CD8-positive, alpha-beta memory T cell (primary cell): ENCODE measurements around the gene RGS6. TPM values are rescaled to one million over a fixed set of nuclear protein-coding genes. Genes with fewer than 3 reads are reported as not detected.
"Not testable (repeated sequence)": the region's sequence is repeated elsewhere in the genome, so short reads cannot be mapped to it uniquely, and the experiment has no call there.

ENCODE experiments used
- CTCF ChIA-PET: fragments of 350-600 bp; sonication (Branson Sonifier 250); formaldehyde crosslinking; loops from one replicate; lab custom pipeline; 2021; ENCODE audit warnings: antibody characterized with exemption; lab: Charles Lee
- POLR2A ChIA-PET: fragments of 350-600 bp; sonication (Branson Sonifier 250); formaldehyde crosslinking; loops from one replicate; lab custom pipeline; 2021; ENCODE audit warnings: antibody characterized with exemption; lab: Charles Lee
- DNase-seq, 5 donors: peaks; one replicate each; pipeline versions ENCODE4 v3.0.0 to v3.0.0-alpha.2; 2020 to 2022; ENCODE audit warnings: mixed read lengths in 1 of 5
- H3K27ac ChIP-seq: one replicate; pipeline ENCODE4 v1.7.0; 2013; ENCODE audit warnings: low read depth, mild to moderate bottlenecking, low read length, moderate library complexity
- H3K27me3 ChIP-seq: 2 replicates; pipeline ENCODE4 v1.7.0; 2013; ENCODE audit warnings: low read length, mild to moderate bottlenecking; ENCODE audit not compliant: insufficient read depth, poor library complexity, severe bottlenecking
- H3K36me3 ChIP-seq: 2 replicates; pipeline ENCODE4 v1.7.0; 2013; ENCODE audit warnings: mild to moderate bottlenecking, low read length, moderate library complexity; ENCODE audit not compliant: insufficient read depth
- H3K4me1 ChIP-seq: 2 replicates; pipeline ENCODE4 v1.7.0; 2013; ENCODE audit warnings: mild to moderate bottlenecking, low read length, moderate library complexity; ENCODE audit not compliant: insufficient read depth
- H3K4me3 ChIP-seq: 2 replicates; pipeline ENCODE4 v1.7.0; 2013; ENCODE audit warnings: mild to moderate bottlenecking, low read length
- H3K9me3 ChIP-seq: 2 replicates; pipeline ENCODE4 v1.7.0; 2013; ENCODE audit warnings: mild to moderate bottlenecking, low read length
- H3K27ac Mint-ChIP-seq, 8 donors: one replicate each; pipeline ENCODE4 v1.8.0; 2020 to 2021; ENCODE audit warnings: mixed read lengths in 8 of 8, mild to moderate bottlenecking in 6 of 8, inconsistent platforms in 3 of 8, moderate library complexity in 3 of 8
- H3K27me3 Mint-ChIP-seq, 2 donors: one replicate each; pipeline ENCODE4 v1.8.0; 2020 to 2021; ENCODE audit warnings: mixed read lengths in 2 of 2, mild to moderate bottlenecking in 1 of 2, moderate library complexity in 1 of 2
- H3K36me3 Mint-ChIP-seq, 3 donors: one replicate each; pipeline ENCODE4 v1.8.0; 2020 to 2021; ENCODE audit warnings: mixed read lengths in 3 of 3, inconsistent platforms in 1 of 3, mild to moderate bottlenecking in 1 of 3
- H3K4me1 Mint-ChIP-seq, 3 donors: one replicate each; pipeline ENCODE4 v1.8.0; 2020 to 2021; ENCODE audit warnings: mixed read lengths in 3 of 3, inconsistent platforms in 1 of 3, mild to moderate bottlenecking in 1 of 3
- H3K4me3 Mint-ChIP-seq, 7 donors: one replicate each; pipeline ENCODE4 v1.8.0; 2020 to 2021; ENCODE audit warnings: mixed read lengths in 7 of 7, mild to moderate bottlenecking in 6 of 7, moderate library complexity in 4 of 7, inconsistent platforms in 2 of 7
- H3K9me3 Mint-ChIP-seq, 5 donors: one replicate each; pipeline ENCODE4 v1.8.0; 2020 to 2022; ENCODE audit warnings: mixed read lengths in 5 of 5, mild to moderate bottlenecking in 3 of 5, moderate library complexity in 2 of 5, inconsistent platforms in 1 of 5
- polyA plus RNA-seq: library from polyadenylated mRNA; unstranded; fragments of 300-500 nt; fragmentation: Illumina TruSeq; gene quantifications from one replicate; pipeline ENCODE4 v1.2.3, GENCODE V29; 2021
- total RNA-seq, 2 experiments: library from RNA; stranded (reverse); gene quantifications; one replicate each; pipeline ENCODE4 v1.2.3, GENCODE V29; 2021

The RGS6 gene
- total RNA-seq, result under 1 TPM; 0.60 to 0.88 TPM
- polyA plus RNA-seq, result not detected

DNA sequence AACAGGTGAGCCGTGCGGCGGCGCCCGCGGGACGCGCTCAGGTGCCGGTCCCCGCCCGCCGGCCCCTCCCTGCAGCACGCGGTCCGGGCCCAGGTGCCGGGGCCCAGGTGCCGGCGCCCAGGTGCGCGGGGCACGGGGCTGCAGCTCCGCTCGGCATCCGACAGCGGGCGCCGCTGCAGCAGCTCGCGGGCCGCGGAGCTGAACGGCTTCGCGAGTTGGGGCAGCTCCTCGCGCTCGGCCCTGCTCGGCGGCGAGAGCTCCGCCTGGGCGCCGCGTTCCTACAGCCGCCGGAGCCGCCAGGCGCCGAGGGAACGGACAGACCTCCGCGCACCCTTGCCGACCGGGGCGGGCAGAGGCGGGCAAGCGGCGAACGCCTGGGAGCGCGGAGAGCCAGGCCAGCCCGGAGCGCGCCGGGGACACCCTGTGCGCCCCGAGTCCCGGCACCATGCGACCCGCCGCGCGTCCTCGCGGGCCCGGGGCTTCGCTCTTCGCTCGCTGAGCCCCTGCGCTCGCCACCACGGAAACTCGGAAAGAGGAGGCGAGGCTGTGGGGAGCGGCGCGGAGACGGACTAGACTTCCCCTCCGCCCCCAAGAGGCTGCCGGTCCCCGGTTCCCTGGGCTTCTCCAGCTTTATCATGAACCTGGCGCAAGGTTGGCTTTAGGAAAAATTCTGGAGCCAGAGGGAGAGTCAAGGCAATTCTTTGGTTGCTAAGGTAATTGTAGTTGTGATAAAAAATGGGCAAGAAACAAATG, at the start of gene RGS6:
TSS of gene RGS6 (plus strand) at position 201 of the 753 bp plus-strand sequence.
- H3K27me3 ChIP-seq, result peaks cover 3% of the 10 kb centered on the region
- CTCF ChIA-PET, result no interaction called here
- Mint-ChIP-seq H3K4me3 (peak within 1 kb of the TSS in 6 of 7 donors; percentile 39 to 65 (median 60)), H3K9me3 (peaks cover 0 to 2% (median 0%) of the 10 kb centered on the region in 5 donors), H3K4me1 (peaks cover 11 to 19% (median 19%) of the 10 kb centered on the region in 3 donors), H3K27ac (peak within 1 kb of the TSS in 1 of 8 donors; percentile 8), H3K27me3 (peaks cover 37 to 64% of the 10 kb centered on the region in 2 donors), H3K36me3 (no peaks in the 10 kb centered on the region)
- DNase-seq, result peak in 1 of 5 donors; percentile 1
- H3K9me3 ChIP-seq, result no peaks in the 10 kb centered on the region
- H3K4me3 ChIP-seq, result no peak within 1 kb of the TSS
- POLR2A ChIA-PET, result no interaction called here
- no peak within 1 kb of the TSS for H3K27ac ChIP-seq
- no peaks in the 10 kb centered on the region for H3K36me3 ChIP-seq
- H3K4me1 ChIP-seq, result no peaks in the 10 kb centered on the region

DNA sequence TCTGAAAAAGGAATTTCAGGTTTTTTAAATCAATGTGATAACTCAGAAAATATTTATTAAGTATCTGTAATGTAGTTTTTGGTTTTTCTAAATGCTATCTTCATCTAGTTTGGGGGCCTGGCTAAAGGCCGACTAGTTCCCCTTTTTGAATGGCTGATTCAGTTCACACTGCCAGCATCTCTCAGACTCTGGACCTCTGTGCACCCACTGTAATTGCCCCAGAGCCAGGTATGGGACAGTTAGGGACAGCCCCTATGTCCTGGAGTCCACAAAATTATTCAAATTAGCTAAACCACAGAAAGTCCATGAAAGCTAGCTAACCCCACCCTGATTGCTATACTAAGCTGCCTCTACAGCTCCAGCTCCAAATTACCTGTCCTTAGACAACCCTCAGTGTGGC, 49.1 kb upstream of the RGS6 start:
- H3K36me3 Mint-ChIP-seq, result peaks cover 0 to 26% (median 0%) of the 10 kb centered on the region in 3 donors
- H3K4me1 Mint-ChIP-seq, result no peaks in the 10 kb centered on the region
- no peak for DNase-seq
- peaks cover 4 to 37% (median 20%) of the 10 kb centered on the region in 5 donors for H3K9me3 Mint-ChIP-seq
- Histone ChIP-seq H3K36me3 (no peaks in the 10 kb centered on the region), H3K9me3 (no peaks in the 10 kb centered on the region), H3K4me3 (no peak overlapping the region), H3K27me3 (no peaks in the 10 kb centered on the region), H3K4me1 (no peaks in the 10 kb centered on the region), H3K27ac (no peak overlapping the region)
- H3K4me3 Mint-ChIP-seq, result no peak overlapping the region
- H3K27ac Mint-ChIP-seq, result no peak overlapping the region
- H3K27me3 Mint-ChIP-seq, result peaks cover 16 to 22% of the 10 kb centered on the region in 2 donors
- POLR2A ChIA-PET, result no interaction called here
- CTCF ChIA-PET, result no interaction called here

DNA sequence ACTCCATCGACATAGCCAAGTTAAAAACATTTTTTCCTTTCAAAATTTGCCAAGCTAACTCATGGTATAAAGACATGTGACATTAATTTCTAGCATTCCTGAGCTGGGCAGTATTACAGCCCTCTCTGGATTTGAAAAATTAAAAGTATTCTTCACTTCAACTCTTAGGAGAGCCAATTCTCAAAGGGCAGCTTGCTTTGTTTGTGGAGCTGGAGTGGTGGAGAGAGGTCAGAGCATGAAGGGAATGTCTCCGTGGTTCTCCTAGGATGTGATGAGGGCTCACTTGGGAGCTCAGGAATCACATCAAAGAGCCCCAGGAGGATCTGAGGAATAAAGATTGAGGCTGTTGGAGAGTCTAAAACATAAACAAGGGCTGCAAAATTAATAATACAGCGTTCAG, 46.9 kb upstream of the RGS6 start:
- Mint-ChIP-seq H3K4me1 (no peaks in the 10 kb centered on the region), H3K36me3 (peaks cover 0 to 16% (median 0%) of the 10 kb centered on the region in 3 donors), H3K4me3 (no peak overlapping the region), H3K27me3 (peaks cover 7 to 26% of the 10 kb centered on the region in 2 donors), H3K27ac (no peak overlapping the region), H3K9me3 (peaks cover 9 to 35% (median 21%) of the 10 kb centered on the region in 5 donors)
- H3K4me3 ChIP-seq, result no peak overlapping the region
- CTCF ChIA-PET, result no interaction called here
- H3K9me3 ChIP-seq, result no peaks in the 10 kb centered on the region
- POLR2A ChIA-PET, result no interaction called here
- no peak overlapping the region for H3K27ac ChIP-seq
- no peak for DNase-seq
- H3K4me1 ChIP-seq, result no peaks in the 10 kb centered on the region
- H3K36me3 ChIP-seq, result no peaks in the 10 kb centered on the region
- H3K27me3 ChIP-seq, result no peaks in the 10 kb centered on the region

DNA sequence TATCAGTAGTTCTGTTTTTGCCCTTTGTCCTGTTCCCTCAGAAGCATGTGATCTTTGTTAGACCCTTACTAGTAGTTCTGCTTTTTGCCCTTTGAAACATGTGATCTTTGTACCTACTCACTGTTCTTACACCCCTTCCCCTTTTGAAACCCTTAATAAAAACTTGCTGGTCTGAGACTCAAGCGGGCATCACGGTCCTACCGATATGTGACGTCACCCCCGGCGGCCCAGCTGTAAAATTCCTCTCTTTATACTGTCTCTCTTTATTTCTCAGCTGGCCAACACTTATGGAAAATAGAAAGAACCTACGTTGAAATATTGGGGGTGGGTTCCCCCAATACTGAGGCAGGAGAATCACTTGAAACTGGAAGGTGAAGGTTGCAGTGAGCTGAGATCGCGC, 44.4 kb upstream of the RGS6 start:
- H3K27ac Mint-ChIP-seq, H3K4me1 ChIP-seq, POLR2A ChIA-PET, H3K4me3 Mint-ChIP-seq, H3K27ac ChIP-seq, H3K36me3 ChIP-seq, H3K27me3 ChIP-seq, H3K4me1 Mint-ChIP-seq, CTCF ChIA-PET, DNase-seq, H3K9me3 ChIP-seq, H3K4me3 ChIP-seq: not testable (repeated sequence)
- H3K36me3 Mint-ChIP-seq, result peaks cover 0 to 10% (median 0%) of the 10 kb centered on the region in 3 donors
- peaks cover 9 to 24% (median 19%) of the 10 kb centered on the region in 5 donors for H3K9me3 Mint-ChIP-seq
- peaks cover 7 to 18% of the 10 kb centered on the region in 2 donors for H3K27me3 Mint-ChIP-seq

DNA sequence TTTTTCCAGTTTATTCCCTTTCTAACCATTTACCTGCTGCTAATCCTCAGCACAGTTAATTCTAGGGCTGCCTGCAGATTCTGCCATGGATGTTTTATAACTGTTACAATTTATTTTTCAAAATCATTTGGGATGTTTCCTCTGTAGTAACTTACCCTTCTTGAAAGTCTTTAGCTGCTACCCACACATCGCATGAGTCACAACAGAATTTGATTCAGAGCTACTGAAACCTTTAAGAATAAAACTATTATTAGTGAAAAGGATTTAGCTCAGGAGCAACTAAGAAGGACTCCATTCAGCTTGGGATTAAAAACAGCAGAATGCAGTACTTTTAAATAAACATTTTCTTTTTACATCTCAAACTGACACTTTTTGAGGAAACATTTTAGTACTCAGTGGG, 41.7 kb upstream of the RGS6 start:
- Mint-ChIP-seq H3K4me3 (no peak overlapping the region), H3K27me3 (peaks cover 3 to 23% of the 10 kb centered on the region in 2 donors), H3K9me3 (peaks cover 9 to 22% (median 19%) of the 10 kb centered on the region in 5 donors), H3K4me1 (no peaks in the 10 kb centered on the region), H3K36me3 (peaks cover 0 to 10% (median 0%) of the 10 kb centered on the region in 3 donors), H3K27ac (no peak overlapping the region)
- Histone ChIP-seq H3K27me3 (no peaks in the 10 kb centered on the region), H3K4me1 (no peaks in the 10 kb centered on the region), H3K36me3 (no peaks in the 10 kb centered on the region), H3K4me3 (no peak overlapping the region), H3K27ac (no peak overlapping the region), H3K9me3 (no peaks in the 10 kb centered on the region)
- DNase-seq, result no peak
- ChIA-PET CTCF (no interaction called here), POLR2A (no interaction called here)

DNA sequence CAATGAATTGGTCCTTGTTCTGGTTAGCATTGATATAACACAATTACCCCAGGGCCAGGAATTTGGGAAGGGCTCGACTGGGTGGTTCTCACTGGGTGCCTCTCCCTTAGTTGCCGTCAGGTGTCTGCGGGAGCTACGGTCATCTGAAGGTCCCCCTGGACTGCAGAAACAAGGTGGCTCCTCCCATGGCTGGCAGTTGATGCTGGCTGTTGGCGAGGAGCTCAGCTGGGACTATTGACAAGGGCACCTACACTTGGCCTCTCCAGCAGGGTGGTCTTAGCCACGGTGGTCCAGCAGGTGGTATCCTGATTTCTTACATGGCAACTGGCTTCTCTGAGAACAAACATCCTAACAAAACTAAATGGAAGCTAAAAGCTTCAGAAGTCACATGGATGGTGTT, 41.0 kb upstream of the RGS6 start:
- CTCF ChIA-PET, result no interaction called here
- no peak overlapping the region for H3K4me3 ChIP-seq
- H3K9me3 ChIP-seq, result no peaks in the 10 kb centered on the region
- peaks cover 9 to 22% (median 18%) of the 10 kb centered on the region in 5 donors for H3K9me3 Mint-ChIP-seq
- no peak overlapping the region for H3K27ac Mint-ChIP-seq
- H3K27ac ChIP-seq, result no peak overlapping the region
- H3K36me3 Mint-ChIP-seq, result peaks cover 0 to 8% (median 0%) of the 10 kb centered on the region in 3 donors
- H3K27me3 Mint-ChIP-seq, result peaks cover 3 to 26% of the 10 kb centered on the region in 2 donors
- no peaks in the 10 kb centered on the region for H3K4me1 ChIP-seq
- DNase-seq, result no peak
- no peaks in the 10 kb centered on the region for H3K27me3 ChIP-seq
- no peak overlapping the region for H3K4me3 Mint-ChIP-seq
- no peaks in the 10 kb centered on the region for H3K36me3 ChIP-seq
- POLR2A ChIA-PET, result no interaction called here
- no peaks in the 10 kb centered on the region for H3K4me1 Mint-ChIP-seq

DNA sequence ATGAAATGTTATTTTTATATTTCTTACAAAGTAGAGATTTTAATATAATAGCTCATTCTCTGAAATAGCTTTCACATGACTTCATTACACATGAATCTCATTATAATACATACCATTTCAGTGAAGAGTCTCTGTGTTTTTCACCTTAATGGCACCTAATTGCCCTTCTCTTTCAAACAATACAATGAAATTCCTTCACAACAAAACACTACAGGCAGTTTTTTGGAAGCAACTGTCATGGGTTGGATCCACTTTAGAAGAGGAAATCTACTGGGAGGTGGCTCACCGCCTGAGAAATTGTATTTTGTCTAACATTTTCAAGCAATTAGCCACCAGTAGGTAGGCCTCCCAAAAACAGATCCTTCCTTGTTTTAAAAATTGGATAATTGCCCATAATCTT, 40.3 kb upstream of the RGS6 start:
- no peak overlapping the region for H3K27ac ChIP-seq
- Mint-ChIP-seq H3K4me1 (no peaks in the 10 kb centered on the region), H3K9me3 (peaks cover 9 to 19% (median 15%) of the 10 kb centered on the region in 5 donors), H3K4me3 (no peak overlapping the region), H3K36me3 (peaks cover 0 to 5% (median 0%) of the 10 kb centered on the region in 3 donors), H3K27me3 (peaks cover 3 to 26% of the 10 kb centered on the region in 2 donors), H3K27ac (no peak overlapping the region)
- H3K36me3 ChIP-seq, result no peaks in the 10 kb centered on the region
- POLR2A ChIA-PET, result no interaction called here
- CTCF ChIA-PET, result no interaction called here
- H3K4me3 ChIP-seq, result no peak overlapping the region
- no peaks in the 10 kb centered on the region for H3K27me3 ChIP-seq
- no peaks in the 10 kb centered on the region for H3K4me1 ChIP-seq
- H3K9me3 ChIP-seq, result no peaks in the 10 kb centered on the region
- DNase-seq, result no peak

DNA sequence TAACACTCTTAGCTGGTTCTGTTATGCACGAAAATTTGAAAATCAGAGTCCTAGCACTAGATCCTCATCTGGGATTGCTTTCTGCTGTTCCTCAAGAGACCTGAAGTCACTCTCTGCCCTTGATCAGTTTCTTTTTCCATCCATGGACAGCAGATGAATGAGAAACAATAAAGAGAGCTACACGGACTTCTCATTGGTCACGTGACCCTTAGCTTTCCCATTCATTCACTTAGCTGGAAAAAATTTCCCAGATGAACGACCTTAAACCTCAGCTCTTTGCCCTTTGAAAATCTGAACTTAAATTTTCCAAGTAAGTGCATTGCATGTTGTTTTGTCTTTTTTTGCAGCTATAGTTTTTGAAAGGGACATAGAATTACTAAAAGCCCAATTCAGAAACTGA, 27.2 kb upstream of the RGS6 start:
- Mint-ChIP-seq H3K4me3 (no peak overlapping the region), H3K27me3 (peaks cover 20 to 55% of the 10 kb centered on the region in 2 donors), H3K27ac (no peak overlapping the region), H3K9me3 (peaks cover 0 to 9% (median 4%) of the 10 kb centered on the region in 5 donors), H3K36me3 (no peaks in the 10 kb centered on the region), H3K4me1 (no peaks in the 10 kb centered on the region)
- Histone ChIP-seq H3K27me3 (no peaks in the 10 kb centered on the region), H3K4me1 (no peaks in the 10 kb centered on the region), H3K36me3 (no peaks in the 10 kb centered on the region), H3K4me3 (no peak overlapping the region), H3K27ac (no peak overlapping the region), H3K9me3 (no peaks in the 10 kb centered on the region)
- ChIA-PET POLR2A (no interaction called here), CTCF (no interaction called here)
- DNase-seq, result no peak
